ENCODE measurements around the gene KDM2A. TPM values are rescaled to one million over a fixed set of nuclear protein-coding genes. Genes with fewer than 3 reads are reported as not detected.

Gene KDM2A
- total RNA-seq, 4 donors from 2014 or later: 52.2 to 104 (median 75.7) TPM

DNA sequence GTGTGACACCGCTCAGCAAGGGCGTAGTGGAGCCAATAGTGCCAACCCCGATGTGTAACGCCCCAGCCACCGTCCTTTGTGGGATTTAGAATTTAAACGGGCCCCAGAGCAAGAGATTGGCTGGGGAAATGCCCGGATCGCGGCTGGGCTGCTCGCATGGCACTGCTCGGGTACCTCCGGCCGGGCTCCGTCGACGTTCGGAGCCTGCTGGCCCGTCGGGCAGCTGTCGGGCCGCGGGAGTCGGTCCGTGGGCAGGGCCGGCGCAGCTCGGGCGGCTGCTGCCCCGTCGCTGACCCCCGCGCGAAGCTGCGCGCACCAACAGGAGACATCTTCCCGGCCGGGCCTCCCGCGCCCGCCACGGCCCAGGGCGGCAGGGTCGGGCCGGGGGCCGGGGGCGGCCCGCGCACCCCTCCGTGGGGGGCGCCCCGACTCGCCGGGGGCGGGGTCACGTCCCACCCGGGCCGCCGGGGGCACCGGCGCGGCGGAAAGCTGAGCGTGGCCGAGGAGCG, 1.3 kb upstream of the KDM2A start:
- TF ChIP-seq, protein P1, sequence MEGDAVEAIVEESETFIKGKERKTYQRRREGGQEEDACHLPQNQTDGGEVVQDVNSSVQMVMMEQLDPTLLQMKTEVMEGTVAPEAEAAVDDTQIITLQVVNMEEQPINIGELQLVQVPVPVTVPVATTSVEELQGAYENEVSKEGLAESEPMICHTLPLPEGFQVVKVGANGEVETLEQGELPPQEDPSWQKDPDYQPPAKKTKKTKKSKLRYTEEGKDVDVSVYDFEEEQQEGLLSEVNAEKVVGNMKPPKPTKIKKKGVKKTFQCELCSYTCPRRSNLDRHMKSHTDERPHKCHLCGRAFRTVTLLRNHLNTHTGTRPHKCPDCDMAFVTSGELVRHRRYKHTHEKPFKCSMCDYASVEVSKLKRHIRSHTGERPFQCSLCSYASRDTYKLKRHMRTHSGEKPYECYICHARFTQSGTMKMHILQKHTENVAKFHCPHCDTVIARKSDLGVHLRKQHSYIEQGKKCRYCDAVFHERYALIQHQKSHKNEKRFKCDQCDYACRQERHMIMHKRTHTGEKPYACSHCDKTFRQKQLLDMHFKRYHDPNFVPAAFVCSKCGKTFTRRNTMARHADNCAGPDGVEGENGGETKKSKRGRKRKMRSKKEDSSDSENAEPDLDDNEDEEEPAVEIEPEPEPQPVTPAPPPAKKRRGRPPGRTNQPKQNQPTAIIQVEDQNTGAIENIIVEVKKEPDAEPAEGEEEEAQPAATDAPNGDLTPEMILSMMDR (IDR thresholded peaks at IDR 0.05; ENCODE audit: low read depth): no peak

DNA sequence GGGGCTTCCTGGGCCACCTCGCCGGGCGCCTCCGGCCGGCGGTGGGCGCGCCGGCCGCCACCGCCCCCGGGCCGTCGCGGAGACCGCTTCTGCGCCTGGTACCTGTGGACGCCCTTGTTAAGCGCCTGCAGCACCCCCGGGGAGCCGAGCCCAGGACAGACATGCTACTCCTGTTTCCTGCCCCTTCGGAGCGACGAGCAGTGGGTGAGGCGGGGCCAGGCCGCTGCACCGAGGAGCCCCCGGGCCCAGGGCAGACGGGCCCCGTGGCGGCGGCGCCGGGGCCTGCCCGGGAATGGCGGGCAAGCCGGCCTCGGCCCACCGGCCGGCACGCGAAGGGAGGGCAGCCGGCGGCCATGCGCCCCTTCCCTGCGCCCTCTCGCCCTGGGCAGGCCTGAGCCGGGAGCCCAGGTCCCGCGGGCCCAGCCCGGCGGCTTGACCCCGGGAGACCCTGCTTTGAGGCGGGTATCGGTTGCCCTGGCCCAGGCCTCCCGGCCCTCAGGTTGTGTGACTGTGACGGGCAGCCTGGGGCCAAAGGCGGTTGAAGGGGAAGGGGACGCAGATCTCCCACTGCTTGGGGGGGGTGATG, 789 bp upstream of the KDM2A start:
- TF ChIP-seq, protein P1 (IDR thresholded peaks at IDR 0.05; ENCODE audit: low read depth): no peak

DNA sequence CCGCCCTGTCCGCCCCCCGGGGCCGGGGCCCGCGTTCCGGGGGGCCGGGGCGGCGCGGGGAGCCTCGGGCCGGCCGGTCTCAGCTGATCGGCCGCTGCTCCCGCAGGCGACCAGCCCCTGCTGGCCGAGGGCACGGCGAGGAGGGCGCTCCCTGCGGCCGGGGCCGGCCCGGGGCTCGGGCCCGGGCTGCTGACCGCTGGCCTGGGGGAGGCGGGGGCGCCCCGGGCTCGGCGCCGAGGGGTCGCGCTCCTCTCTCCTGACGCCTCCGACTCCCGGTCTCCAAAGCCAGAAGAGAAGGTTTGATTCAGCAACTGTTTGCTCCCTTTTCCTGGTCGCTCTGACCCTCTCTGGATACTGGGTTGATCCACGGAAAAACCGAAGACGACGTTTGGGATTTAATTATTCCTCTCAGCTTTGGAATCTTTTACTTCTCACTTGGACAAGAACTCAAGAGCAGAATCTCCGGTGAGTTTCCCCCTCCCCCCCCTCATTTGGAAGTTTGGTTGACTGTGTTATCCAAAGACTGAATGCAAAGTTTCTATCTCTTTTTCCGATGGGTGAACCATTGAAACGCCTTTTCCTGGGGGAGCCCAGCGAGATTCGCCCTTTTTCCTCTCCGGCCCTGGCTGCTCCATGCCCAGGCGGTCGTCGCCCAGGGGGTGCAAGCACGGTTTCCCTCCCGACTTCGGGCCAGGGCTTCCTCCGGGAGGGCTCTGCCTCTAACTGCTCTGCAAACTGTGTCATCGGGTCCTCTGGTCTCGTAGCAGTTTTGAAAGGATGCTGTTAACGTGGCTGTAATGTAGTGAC, 725 bp downstream of the KDM2A start:
- TF ChIP-seq, protein P1 (IDR thresholded peaks at IDR 0.05; ENCODE audit: low read depth): no peak

DNA sequence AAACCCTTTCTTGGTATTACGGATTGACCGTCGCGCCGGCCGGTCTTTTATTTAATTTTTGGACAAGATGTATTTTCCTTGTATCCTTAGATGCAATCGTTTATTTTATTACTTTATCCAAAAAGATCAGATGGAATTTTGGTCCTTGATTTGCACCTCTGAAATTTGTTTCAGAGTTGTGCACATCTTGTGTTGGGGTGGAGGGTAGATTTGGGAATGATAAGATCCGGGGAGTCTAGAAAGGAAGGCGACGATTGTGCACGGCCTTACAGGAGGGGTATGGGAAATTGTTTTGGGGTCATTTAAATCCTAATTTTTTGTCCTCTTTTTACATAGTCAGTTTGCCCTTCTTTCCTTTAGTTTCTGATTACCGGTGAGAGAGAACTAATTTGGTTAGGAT, 1.4 kb downstream of the KDM2A start:
- TF ChIP-seq, protein P1 (IDR thresholded peaks at IDR 0.05; ENCODE audit: low read depth): no peak

DNA sequence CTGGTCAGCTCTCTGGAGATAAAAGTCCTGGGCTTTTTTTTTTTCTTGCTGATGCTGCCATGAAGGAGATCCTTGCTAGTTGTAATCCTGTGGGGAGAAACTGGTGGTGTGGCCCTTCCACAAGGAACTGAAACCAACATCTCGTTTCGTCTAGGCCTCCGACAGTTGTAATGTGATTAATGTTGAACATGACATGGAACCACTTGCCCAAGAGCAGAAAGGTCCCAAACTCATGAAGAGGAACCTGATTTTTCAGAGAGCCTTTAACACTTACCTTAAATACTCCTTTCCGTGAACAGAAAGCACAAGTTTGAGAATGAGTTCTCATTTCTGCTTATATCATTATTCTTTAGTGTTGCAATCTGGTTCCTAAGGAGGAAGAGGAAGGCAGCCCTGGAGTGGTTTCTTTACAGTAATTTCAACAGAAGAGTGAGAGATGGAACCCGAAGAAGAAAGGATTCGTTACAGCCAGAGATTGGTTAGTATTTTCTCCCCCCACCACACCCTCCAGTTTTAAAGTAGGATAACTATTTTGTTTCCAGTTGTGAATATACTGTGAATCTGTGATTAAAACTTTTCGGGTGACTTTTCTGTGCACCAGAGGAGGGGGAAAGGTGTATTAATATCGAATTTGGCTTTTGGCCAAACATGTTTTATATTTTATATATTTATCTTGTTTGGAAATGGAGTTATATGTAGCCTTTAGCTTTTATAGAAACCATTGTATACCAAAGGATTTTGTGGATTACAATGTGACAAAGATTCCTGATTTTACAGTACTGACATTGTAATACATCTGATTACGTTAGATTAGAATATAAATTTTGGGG, 2.0 kb downstream of the KDM2A start:
- TF ChIP-seq, protein P1 (IDR thresholded peaks at IDR 0.05; ENCODE audit: low read depth): no peak

DNA sequence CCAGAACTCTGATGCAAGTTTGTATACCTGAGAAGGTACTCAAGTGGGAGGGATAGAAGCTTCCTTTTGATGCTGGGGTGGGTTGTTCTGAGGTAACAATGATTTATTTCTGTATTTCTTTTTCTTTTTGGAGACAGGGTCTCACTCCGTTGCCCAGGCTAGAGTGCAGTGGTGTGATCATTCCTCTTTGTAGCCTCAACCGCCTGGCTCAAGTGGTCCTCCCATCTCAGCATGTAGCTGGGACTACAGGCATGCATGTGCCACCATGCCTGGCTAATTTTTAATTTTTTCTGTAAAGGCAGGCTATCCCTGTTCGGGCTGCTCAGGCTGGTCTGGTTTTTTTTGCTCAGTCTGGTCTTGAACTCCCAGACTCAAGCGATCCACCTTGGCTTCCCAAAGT, 7.9 kb downstream of the KDM2A start:
- TF ChIP-seq, protein P1 (IDR thresholded peaks at IDR 0.05; ENCODE audit: low read depth): no peak

DNA sequence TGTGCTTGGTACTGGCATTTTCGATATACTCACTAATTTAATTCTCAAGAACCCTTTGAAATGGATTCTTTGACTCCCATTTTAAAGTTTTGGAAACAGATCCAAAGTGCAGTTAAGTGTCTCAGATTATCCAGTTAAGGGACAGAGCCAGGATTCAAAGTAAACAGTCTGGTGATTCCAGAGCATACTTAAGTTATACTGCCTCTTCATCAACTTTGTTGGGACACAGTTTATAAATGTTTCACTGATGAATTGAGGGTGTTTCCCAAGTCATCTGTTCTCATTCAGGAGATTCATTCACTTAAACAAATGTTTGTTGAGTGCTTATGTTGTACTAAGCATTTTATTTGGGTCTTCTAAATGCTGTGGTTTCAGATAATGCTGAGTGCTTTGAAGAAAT, 17.1 kb downstream of the KDM2A start:
- TF ChIP-seq, protein P1 (IDR thresholded peaks at IDR 0.05; ENCODE audit: low read depth): no peak

Data from subcutaneous adipose tissue (tissue), 4 donors.